Endothelial cell of umbilical vein (primary cell): ENCODE results near the gene ALK. TPM values are rescaled to one million over a fixed set of nuclear protein-coding genes. Genes with fewer than 3 reads are reported as not detected.

Experiments
- BruUV-seq: library from RNA; stranded (reverse); fragments of 400-500 nt; replicated peaks from 2 replicates; lab custom pipeline; 2021; lab: Mats Ljungman, UMichigan
- CTCF ChIA-PET: fragments of 300-600, 350-600 bp; sonication (Branson Sonifier 250); formaldehyde crosslinking; loops from one replicate; lab custom pipeline; 2021; ENCODE audit warnings: antibody characterized with exemption, inconsistent platforms; lab: Charles Lee
- POLR2A ChIA-PET: fragments of 300-600, 350-600 bp; sonication (Branson Sonifier 250); formaldehyde crosslinking; loops from one replicate; lab custom pipeline; 2021; ENCODE audit warnings: antibody characterized with exemption, inconsistent platforms; lab: Charles Lee
- DNase-seq: peaks from one replicate; pipeline ENCODE4 v3.0.0-alpha.2; 2011; ENCODE audit warnings: low read depth, low spot score
- FAIRE-seq: peaks from 2 replicates; lab custom pipeline; 2011; peaks lifted over from hg19 to GRCh38; lab: Jason Lieb, UNC
- H2AFZ ChIP-seq: 2 replicates; pipeline ENCODE4 v1.6.0; 2012; ENCODE audit warnings: low read depth, low read length, control low read depth, inconsistent platforms
- H3K27ac ChIP-seq: 2 replicates; pipeline ENCODE4 v1.5.1; 2011; ENCODE audit warnings: low read depth, mild to moderate bottlenecking, control low read depth, low read length, moderate library complexity; ENCODE audit not compliant: insufficient read depth
- H3K27me3 ChIP-seq, 2 experiments: 2 replicates each; pipeline versions ENCODE4 v1.6.0 to v1.6.1; 2011; ENCODE audit warnings: low read length in 2 of 2, mixed read lengths in 1 of 2; ENCODE audit not compliant: control insufficient read depth in 2 of 2, insufficient read depth in 2 of 2
- H3K36me3 ChIP-seq, 2 experiments: 2 replicates in 1 of 2; 3 replicates in 1 of 2; pipeline ENCODE4 v1.5.1; 2011; ENCODE audit warnings: low read length in 2 of 2, mild to moderate bottlenecking in 1 of 2, moderate library complexity in 1 of 2; ENCODE audit not compliant: control insufficient read depth in 2 of 2, insufficient read depth in 2 of 2; ENCODE audit errors: extremely low read depth in 1 of 2
- H3K4me1 ChIP-seq: 3 replicates; pipeline ENCODE4 v1.5.1; 2011; ENCODE audit warnings: mild to moderate bottlenecking, low read length; ENCODE audit not compliant: control insufficient read depth, insufficient read depth; ENCODE audit errors: extremely low read depth
- H3K4me2 ChIP-seq: 2 replicates; pipeline ENCODE4 v1.6.1; 2011; ENCODE audit warnings: low read length, control low read depth, mixed read lengths; ENCODE audit not compliant: insufficient read depth
- H3K4me3 ChIP-seq, 3 experiments: fragments of 200-600 bp in 1 of 3; sonication (generic), shearing (Covaris generic) in 1 of 3; replicated peaks in 1 of 3; 2 replicates each; pipeline ENCODE4 v1.5.1; 2011 to 2016; ENCODE audit warnings: control low read depth in 3 of 3, low read length in 3 of 3, mild to moderate bottlenecking in 2 of 3, inconsistent platforms in 1 of 3, low read depth in 1 of 3, moderate library complexity in 1 of 3; ENCODE audit not compliant: insufficient read depth in 1 of 3
- H3K79me2 ChIP-seq: 2 replicates; pipeline ENCODE4 v1.6.0; 2012; ENCODE audit warnings: low read length, inconsistent platforms; ENCODE audit not compliant: control insufficient read depth, insufficient read depth
- H3K9ac ChIP-seq: replicated peaks from 2 replicates; pipeline ENCODE3; 2011; ENCODE audit warnings: low read length, control low read depth; ENCODE audit not compliant: insufficient read depth; ENCODE audit errors: extremely low read depth
- H3K9me1 ChIP-seq: replicated peaks from 3 replicates; pipeline ENCODE4 v1.6.0; 2011; ENCODE audit warnings: mild to moderate bottlenecking, low read length; ENCODE audit not compliant: control insufficient read depth, insufficient read depth; ENCODE audit errors: extremely low read depth
- H3K9me3 ChIP-seq: replicated peaks from 2 replicates; pipeline ENCODE4 v1.5.1; 2012; ENCODE audit warnings: low read length, inconsistent platforms; ENCODE audit not compliant: control insufficient read depth, insufficient read depth
- H4K20me1 ChIP-seq: replicated peaks from 2 replicates; pipeline ENCODE3; 2011; ENCODE audit warnings: mild to moderate bottlenecking, low read length; ENCODE audit not compliant: control insufficient read depth, insufficient read depth; ENCODE audit errors: extremely low read depth
- CTCF ChIP-seq, 2 donors: IDR thresholded peaks; 1 replicate in 1 of 2; 2 replicates in 1 of 2; pipeline ENCODE4 v1.5.1; 2011; ENCODE audit warnings: low read length in 2 of 2, mild to moderate bottlenecking in 2 of 2, moderate library complexity in 2 of 2, control low read depth in 1 of 2, inconsistent platforms in 1 of 2, low read depth in 1 of 2; ENCODE audit not compliant: insufficient read depth in 1 of 2; ENCODE audit errors: extremely low read depth in 1 of 2
- EZH2 ChIP-seq: IDR thresholded peaks from 2 replicates; pipeline ENCODE4 v1.6.1; 2012; ENCODE audit warnings: borderline replicate concordance, low read depth, mild to moderate bottlenecking, moderate library complexity, low read length, inconsistent platforms; ENCODE audit not compliant: severe bottlenecking
- FOS ChIP-seq: IDR thresholded peaks from 2 replicates; pipeline ENCODE4 v1.6.1; 2011; ENCODE audit warnings: mild to moderate bottlenecking, low read length, moderate library complexity, borderline replicate concordance; ENCODE audit not compliant: insufficient read depth
- GATA2 ChIP-seq: IDR thresholded peaks from 2 replicates; pipeline ENCODE4 v1.7.0; 2011; ENCODE audit warnings: low read depth, mild to moderate bottlenecking, moderate library complexity, mixed read lengths, low read length; ENCODE audit not compliant: insufficient read length, insufficient read depth
- JUN ChIP-seq: IDR thresholded peaks from 2 replicates; pipeline ENCODE4 v1.6.1; 2011; ENCODE audit warnings: borderline replicate concordance, low read depth; ENCODE audit not compliant: insufficient read length, insufficient read depth
- MYC ChIP-seq: IDR thresholded peaks from one replicate; pipeline ENCODE4 v1.6.1; 2011; ENCODE audit warnings: mild to moderate bottlenecking, low read depth, low read length
- POLR2A ChIP-seq: IDR thresholded peaks from 2 replicates; pipeline ENCODE4 v1.6.1; 2012; ENCODE audit warnings: low read depth, mild to moderate bottlenecking, control low read depth, low read length
- POLR2AphosphoS5 ChIP-seq: IDR thresholded peaks from 2 replicates; pipeline ENCODE4 v1.6.1; 2012; ENCODE audit warnings: low read depth, mild to moderate bottlenecking, control low read depth, low read length, moderate library complexity; ENCODE audit not compliant: insufficient read depth
- dilution Hi-C: fragments of 300-500 bp; cut with MboI; formaldehyde crosslinking; loops from one replicate; pipeline ENCODE4 v1.15.0; 2019; ENCODE audit warnings: low sequenced_read_pairs; ENCODE audit not compliant: extremely low pct_ligation_motif_present
- intact Hi-C: fragments of 100-400 bp; cut with micrococcal nuclease; formaldehyde crosslinking; loops from one replicate; pipeline ENCODE4 v1.10.0; 2022
- polyA plus RNA-seq, 4 experiments: library from polyadenylated mRNA; depleted of rRNA in 3 of 4; stranded (reverse) in 3 of 4; unstranded in 1 of 4; fragments of >200 nt; gene quantifications; 2 replicates each; pipeline versions ENCODE4 v1.2.1 to v1.2.3, GENCODE V29; 2011 to 2012; ENCODE audit warnings: missing spikeins in 1 of 4
- total RNA-seq: library from RNA; stranded (reverse); gene quantifications from 2 replicates; pipeline ENCODE4 v1.2.3, GENCODE V29; 2021
- TF ChIP-seq, protein P1 (sequence below): IDR thresholded peaks from 2 replicates; pipeline ENCODE4 v1.6.1; 2011; ENCODE audit not compliant: insufficient read depth, insufficient read length

The ALK gene
- total and polyA plus RNA-seq, 2 donors (not counting 3 experiments of a cell fraction or from before 2014, with no cell fraction given), result not detected

DNA sequence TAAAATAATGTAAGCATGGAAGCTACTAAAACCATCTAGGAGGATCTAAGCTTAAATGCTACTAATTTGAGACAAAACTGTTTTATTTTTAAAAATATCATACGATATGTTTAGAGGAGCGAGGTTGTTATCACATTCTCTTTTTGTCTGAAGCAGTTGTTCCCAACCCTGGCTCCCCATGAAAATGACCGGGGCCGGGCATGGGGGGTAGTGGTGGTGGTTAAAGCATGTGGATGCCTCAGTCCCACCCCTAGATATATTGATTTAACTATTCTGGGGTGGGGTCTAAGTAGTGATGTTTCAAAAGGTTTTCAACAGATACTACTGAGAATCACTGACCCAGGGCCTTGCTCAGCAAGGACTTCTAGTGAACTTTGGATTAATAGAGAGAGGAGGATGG lies 359.8 kb downstream of the ALK start:
- POLR2A ChIA-PET, result no interaction called here
- H3K27me3 ChIP-seq, result no peaks in the 10 kb centered on the region
- no peak overlapping the region for H3K27ac ChIP-seq
- no peaks in the 10 kb centered on the region for H3K4me1 ChIP-seq
- FAIRE-seq (no peak), DNase-seq (no peak)
- H3K9me3 ChIP-seq, result peaks cover 3% of the 10 kb centered on the region
- intact Hi-C loops (no loop called here), dilution Hi-C loops (no loop called here)
- no peak overlapping the region for H2AFZ ChIP-seq
- no peak overlapping the region for H3K4me3 ChIP-seq
- no peak overlapping the region for H3K4me2 ChIP-seq
- H3K9me1 ChIP-seq, result no peaks in the 10 kb centered on the region
- no TSS peak for BruUV-seq
- H3K9ac ChIP-seq, result no peak overlapping the region
- TF ChIP-seq MYC (no peak), EZH2 (no peak), JUN (no peak), CTCF (IDR thresholded peaks at IDR 0.05; ENCODE audit: extremely low read depth in 1 of 2, insufficient read depth in 1 of 2, low read depth in 1 of 2, low read length in 2 of 2) (no peak), POLR2AphosphoS5 (no peak), GATA2 (no peak), FOS (no peak), POLR2A (no peak)
- TF ChIP-seq, protein P1, sequence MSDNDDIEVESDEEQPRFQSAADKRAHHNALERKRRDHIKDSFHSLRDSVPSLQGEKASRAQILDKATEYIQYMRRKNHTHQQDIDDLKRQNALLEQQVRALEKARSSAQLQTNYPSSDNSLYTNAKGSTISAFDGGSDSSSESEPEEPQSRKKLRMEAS, result no peak
- no peaks in the 10 kb centered on the region for H4K20me1 ChIP-seq
- H3K36me3 ChIP-seq, result no peaks in the 10 kb centered on the region
- CTCF ChIA-PET, result no interaction called here
- H3K79me2 ChIP-seq, result no peaks in the 10 kb centered on the region
